ENCODE data around the gene BCL2L14. TPM values are rescaled to one million over a fixed set of nuclear protein-coding genes. Genes with fewer than 3 reads are reported as not detected.
"Not testable (repeated sequence)": the region's sequence is repeated elsewhere in the genome, so short reads cannot be mapped to it uniquely, and the experiment has no call there.

The BCL2L14 gene
- total and polyA plus RNA-seq, 3 experiments from 2014 or later = 0.20 to 0.22 TPM; not detected in 1

- H3K9me3 ChIP-seq (ENCODE audit: low read length) = no peaks in the 10 kb centered on the region
- no peaks in the 10 kb centered on the region for H3K4me1 Mint-ChIP-seq
- no peak overlapping the region for H3K27ac ChIP-seq (ENCODE audit: low read depth, low read length)
- POLR2A ChIA-PET = no interaction called here
- no peak overlapping the region for H3K4me3 Mint-ChIP-seq
- no peaks in the 10 kb centered on the region for H3K27me3 ChIP-seq (ENCODE audit: insufficient read depth, low read length, poor library complexity, severe bottlenecking)
- DNase-seq = no peak
- H3K27me3 Mint-ChIP-seq = peaks cover 18 to 57% of the 10 kb centered on the region in 2 donors
- CTCF ChIA-PET = no interaction called here
- no peak overlapping the region for H3K4me3 ChIP-seq (ENCODE audit: low read length)
- no peaks in the 10 kb centered on the region for H3K4me1 ChIP-seq (ENCODE audit: insufficient read depth, low read length)
- no peak overlapping the region for H3K27ac Mint-ChIP-seq
- H3K36me3 ChIP-seq (ENCODE audit: insufficient read depth, low read length) = no peaks in the 10 kb centered on the region
- H3K36me3 Mint-ChIP-seq = peaks cover 0 to 2% (median 0%) of the 10 kb centered on the region in 3 donors
- no peaks in the 10 kb centered on the region for H3K9me3 Mint-ChIP-seq
These were observed 70.3 kb downstream of the BCL2L14 start for GRCh38 chr12:12141000-12141399.

- POLR2A ChIA-PET; H3K27ac ChIP-seq (ENCODE audit: low read depth, low read length); H3K27ac Mint-ChIP-seq; DNase-seq; H3K36me3 ChIP-seq (ENCODE audit: insufficient read depth, low read length); H3K4me3 ChIP-seq (ENCODE audit: low read length); H3K27me3 ChIP-seq (ENCODE audit: insufficient read depth, low read length, poor library complexity, severe bottlenecking); H3K4me1 Mint-ChIP-seq; H3K4me3 Mint-ChIP-seq; H3K4me1 ChIP-seq (ENCODE audit: insufficient read depth, low read length); H3K36me3 Mint-ChIP-seq; H3K9me3 ChIP-seq (ENCODE audit: low read length); CTCF ChIA-PET; H3K9me3 Mint-ChIP-seq: not testable (repeated sequence)
- H3K27me3 Mint-ChIP-seq = peaks cover 15 to 40% of the 10 kb centered on the region in 2 donors
These were observed 73.8 kb downstream of the BCL2L14 start for GRCh38 chr12:12144531-12144930.

- Histone ChIP-seq H3K27me3 (ENCODE audit: insufficient read depth, low read length, poor library complexity, severe bottlenecking) (no peaks in the 10 kb centered on the region), H3K4me1 (ENCODE audit: insufficient read depth, low read length) (no peaks in the 10 kb centered on the region), H3K27ac (ENCODE audit: low read depth, low read length) (no peak overlapping the region), H3K36me3 (ENCODE audit: insufficient read depth, low read length) (no peaks in the 10 kb centered on the region), H3K9me3 (ENCODE audit: low read length) (no peaks in the 10 kb centered on the region), H3K4me3 (ENCODE audit: low read length) (no peak overlapping the region)
- H3K27me3 Mint-ChIP-seq = peaks cover 7 to 23% of the 10 kb centered on the region in 2 donors
- ChIA-PET CTCF (no interaction called here), POLR2A (no interaction called here)
- peaks cover 0 to 2% (median 0%) of the 10 kb centered on the region in 5 donors for H3K9me3 Mint-ChIP-seq
- no peak for DNase-seq
- H3K36me3 Mint-ChIP-seq = no peaks in the 10 kb centered on the region
- no peaks in the 10 kb centered on the region for H3K4me1 Mint-ChIP-seq
- no peak overlapping the region for H3K27ac Mint-ChIP-seq
- H3K4me3 Mint-ChIP-seq = no peak overlapping the region
These were observed 76.4 kb downstream of the BCL2L14 start for GRCh38 chr12:12147111-12147510.

Other genes with a start within 250 kb of the BCL2L14 start
- 1 to 10 TPM in 1 of 2 experiments, under 1 TPM in 1; 0.94 to 2.4 TPM for gene LRP6, start 196.1 kb downstream of the BCL2L14 start, total RNA-seq
- 0.12 TPM for gene LRP6, start 196.1 kb downstream of the BCL2L14 start, polyA plus RNA-seq

All from CD8-positive, alpha-beta memory T cell (primary cell).